ENCODE measurements around the gene PBX1.

- TF ChIP-seq CTCF (IDR thresholded peaks at IDR 0.05) (no peak), POLR2A (IDR thresholded peaks at IDR 0.05) (no peak), POLR2AphosphoS5 (IDR thresholded peaks at IDR 0.05) (no peak), EP300 (IDR thresholded peaks at IDR 0.05) (no peak)
These were observed 207.2 kb downstream of the PBX1 start for GRCh38 chr1:164765992-164766720.

All from sigmoid colon (tissue), 4 donors.